ENCODE measurements around the gene SPO11. TPM values are rescaled to one million over a fixed set of nuclear protein-coding genes. Genes with fewer than 3 reads are reported as not detected.

The SPO11 gene
- total RNA-seq, 1 experiment from 2014 or later: not detected

- TF ChIP-seq EZH2 (IDR thresholded peaks at IDR 0.05; ENCODE audit: low read length, unreplicated experiment) (no peak), EZH2phosphoT487 (IDR thresholded peaks at IDR 0.05; ENCODE audit: borderline replicate concordance, low read length) (no peak), CTCF (conservative IDR thresholded peaks at IDR 0.05; ENCODE audit: low read depth, low read length) (no peak)
- H3F3A ChIP-seq (ENCODE audit: low read length, unreplicated experiment): no peaks in the 10 kb centered on the region
- no peak overlapping the region for H2AFZ ChIP-seq (ENCODE audit: low read length)
- H4K20me1 ChIP-seq (ENCODE audit: low read length): no peaks in the 10 kb centered on the region
- no peak overlapping the region for H3K4me2 ChIP-seq (ENCODE audit: low read length)
- H3K4me1 ChIP-seq (ENCODE audit: insufficient read depth, low read length): no peaks in the 10 kb centered on the region
- POLR2A ChIA-PET (ENCODE audit: unreplicated experiment): interaction anchor here (0.7 kb wide), 1 partner anchor 748 kb away, joined by 6 read pairs; no protein-coding TSS in a partner anchor
- no peak overlapping the region for H3K4me3 ChIP-seq (ENCODE audit: low read length)
- H3K9me3 ChIP-seq (ENCODE audit: low read length): no peaks in the 10 kb centered on the region
- H3K36me3 ChIP-seq (ENCODE audit: low read depth, low read length): no peaks in the 10 kb centered on the region
- no peak overlapping the region for H3K27ac ChIP-seq (ENCODE audit: low read length)
- peaks cover 91% of the 10 kb centered on the region for H3K27me3 ChIP-seq (ENCODE audit: low read length)
- no peak for DNase-seq
- no peaks in the 10 kb centered on the region for H3K9me2 ChIP-seq (replicated peaks; ENCODE audit: low read length)
- H3K9ac ChIP-seq (ENCODE audit: low read length): no peak overlapping the region
- intact Hi-C loops (cut with micrococcal nuclease): no loop called here
- ATAC-seq: no peak
- CTCF ChIA-PET: interaction anchor here (0.7 kb wide), 1 partner anchor 150 kb away, joined by 4 read pairs; no protein-coding TSS in a partner anchor
- no TSS peak for BruUV-seq (replicated peaks)
- no peaks in the 10 kb centered on the region for H3K79me2 ChIP-seq (ENCODE audit: low read length)
Observed at GRCh38 chr20:57281900-57282299, 47.7 kb upstream of the SPO11 start.

- TF ChIP-seq EZH2 (IDR thresholded peaks at IDR 0.05; ENCODE audit: low read length, unreplicated experiment): no peak
- TF ChIP-seq EZH2phosphoT487 (IDR thresholded peaks at IDR 0.05; ENCODE audit: borderline replicate concordance, low read length): no peak
- TF ChIP-seq CTCF (conservative IDR thresholded peaks at IDR 0.05; ENCODE audit: low read depth, low read length): no peak
- ChIA-PET CTCF (no interaction called here), POLR2A (ENCODE audit: unreplicated experiment) (no interaction called here)
- ATAC-seq (no peak), DNase-seq (no peak)
- Histone ChIP-seq H4K20me1 (ENCODE audit: low read length) (no peaks in the 10 kb centered on the region), H3F3A (ENCODE audit: low read length, unreplicated experiment) (no peaks in the 10 kb centered on the region), H3K9me2 (replicated peaks; ENCODE audit: low read length) (no peaks in the 10 kb centered on the region), H3K27me3 (ENCODE audit: low read length) (peaks cover 93% of the 10 kb centered on the region), H3K4me3 (ENCODE audit: low read length) (no peak overlapping the region), H3K4me1 (ENCODE audit: insufficient read depth, low read length) (no peaks in the 10 kb centered on the region), H3K4me2 (ENCODE audit: low read length) (no peak overlapping the region), H3K9ac (ENCODE audit: low read length) (no peak overlapping the region), H3K9me3 (ENCODE audit: low read length) (no peaks in the 10 kb centered on the region), H3K79me2 (ENCODE audit: low read length) (no peaks in the 10 kb centered on the region), H3K27ac (ENCODE audit: low read length) (no peak overlapping the region), H2AFZ (ENCODE audit: low read length) (no peak overlapping the region), H3K36me3 (ENCODE audit: low read depth, low read length) (no peaks in the 10 kb centered on the region)
- intact Hi-C loops (cut with micrococcal nuclease): no loop called here
- no TSS peak for BruUV-seq (replicated peaks)
Observed at GRCh38 chr20:57282670-57283361, 46.8 kb upstream of the SPO11 start.

DNA sequence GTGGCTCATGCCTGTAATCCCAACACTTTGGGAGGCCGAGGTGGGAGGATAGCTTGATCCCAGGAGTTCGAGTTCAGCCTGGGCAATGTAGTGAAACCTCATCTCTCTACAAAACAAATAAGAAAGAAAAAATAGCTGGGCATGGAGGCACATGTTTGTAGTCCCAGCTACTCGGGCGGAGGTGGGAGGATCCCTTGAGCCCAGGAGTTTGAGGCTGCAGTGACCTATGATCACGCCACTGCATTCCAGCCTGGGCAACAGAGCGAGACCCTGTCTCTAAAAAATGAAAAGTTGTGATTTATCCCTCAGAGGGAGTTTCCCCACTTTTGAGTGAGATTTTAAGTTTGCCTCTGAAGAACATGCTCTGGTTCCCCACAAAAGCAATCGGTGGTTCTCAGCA lies 45.7 kb upstream of the SPO11 start:
- no peaks in the 10 kb centered on the region for H3F3A ChIP-seq (ENCODE audit: low read length, unreplicated experiment)
- H2AFZ ChIP-seq (ENCODE audit: low read length): no peak overlapping the region
- H3K79me2 ChIP-seq (ENCODE audit: low read length): no peaks in the 10 kb centered on the region
- CTCF ChIA-PET: no interaction called here
- H3K4me2 ChIP-seq (ENCODE audit: low read length): no peak overlapping the region
- no peaks in the 10 kb centered on the region for H3K36me3 ChIP-seq (ENCODE audit: low read depth, low read length)
- TF ChIP-seq CTCF (conservative IDR thresholded peaks at IDR 0.05; ENCODE audit: low read depth, low read length): no peak
- no peaks in the 10 kb centered on the region for H4K20me1 ChIP-seq (ENCODE audit: low read length)
- H3K4me3 ChIP-seq (ENCODE audit: low read length): no peak overlapping the region
- H3K27ac ChIP-seq (ENCODE audit: low read length): no peak overlapping the region
- POLR2A ChIA-PET (ENCODE audit: unreplicated experiment): no interaction called here
- DNase-seq (no peak), ATAC-seq (no peak)
- H3K9ac ChIP-seq (ENCODE audit: low read length): no peak overlapping the region
- no TSS peak for BruUV-seq (replicated peaks)
- H3K9me3 ChIP-seq (ENCODE audit: low read length): no peaks in the 10 kb centered on the region
- H3K4me1 ChIP-seq (ENCODE audit: insufficient read depth, low read length): no peaks in the 10 kb centered on the region
- intact Hi-C loops (cut with micrococcal nuclease): no loop called here
- H3K9me2 ChIP-seq (replicated peaks; ENCODE audit: low read length): no peaks in the 10 kb centered on the region
- H3K27me3 ChIP-seq (ENCODE audit: low read length): peaks cover 94% of the 10 kb centered on the region

All from PC-3 (cell line).